GM12891 (cell line): Measurements from ENCODE around the gene SPG21.

ENCODE experiments used
- POLR2A ChIP-seq: IDR thresholded peaks from 2 replicates; pipeline ENCODE4 v1.6.1; 2011; ENCODE audit warnings: low read depth, low read length, control low read depth
- POLR2AphosphoS5 ChIP-seq: IDR thresholded peaks from 2 replicates; pipeline ENCODE4 v1.6.1; 2011; ENCODE audit warnings: low read depth, low read length, control low read depth

DNA sequence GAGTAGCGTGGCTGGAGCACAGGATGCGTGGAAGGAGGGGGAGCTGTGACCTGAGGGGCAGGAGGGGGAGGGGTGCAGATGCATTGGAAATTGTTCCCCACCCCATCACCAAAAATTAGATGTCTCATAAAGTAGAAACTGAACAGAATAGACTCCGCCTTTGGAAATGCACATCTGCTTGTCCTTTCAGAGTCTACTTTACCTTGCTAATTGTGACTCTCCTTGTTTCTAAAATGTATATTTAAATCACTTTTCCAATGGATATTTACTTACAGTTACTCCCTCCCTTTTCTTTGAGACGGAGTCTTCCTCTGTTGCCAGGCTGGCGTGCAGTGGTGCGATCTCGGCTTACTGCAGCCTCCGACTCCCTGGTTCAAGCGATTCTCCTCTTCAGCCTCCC lies 30.6 kb downstream of the SPG21 start:
- TF ChIP-seq POLR2A: no peak
- TF ChIP-seq POLR2AphosphoS5: no peak
